Skeletal muscle cell (primary cell): ENCODE data around the gene KRIT1.
A peak's percentile ranks its signal among the peaks of the same experiment; 100 is the strongest.
"Not testable (repeated sequence)": the region's sequence is repeated elsewhere in the genome, so short reads cannot be mapped to it uniquely, and the experiment has no call there.

Experiments used
- DNase-seq: peaks from one replicate; pipeline ENCODE4 v3.0.0-alpha.2; 2010; ENCODE audit warnings: low read depth
- H3K4me3 ChIP-seq: 2 replicates; pipeline ENCODE4 v1.5.1; 2011; ENCODE audit warnings: low read depth, mild to moderate bottlenecking, control low read depth, low read length, moderate library complexity

KRIT1 gene

GRCh38 chr7:92245487-92246359 is at the start of gene KRIT1, which contains the start of gene ANKIB1:
Gene KRIT1 (minus strand): TSS chr7:92245914. CDS start chr7:92242135, 3,779 bp downstream.
Gene ANKIB1 (plus strand): TSS chr7:92245974. CDS start chr7:92294979, 49,005 bp downstream.
- DNase-seq = peak; percentile 24
- peak within 1 kb of the TSS; percentile 98 for H3K4me3 ChIP-seq

- no peak for DNase-seq
- H3K4me3 ChIP-seq = no peak overlapping the region
Observed at GRCh38 chr7:92295391-92295790, 49.7 kb upstream of the KRIT1 start.

- no peak overlapping the region for H3K4me3 ChIP-seq
- no peak for DNase-seq
Observed at GRCh38 chr7:92293896-92294590, 48.3 kb upstream of the KRIT1 start.

- H3K4me3 ChIP-seq = no peak overlapping the region
- no peak for DNase-seq
Observed at GRCh38 chr7:92292981-92293380, 47.3 kb upstream of the KRIT1 start.

- DNase-seq = no peak
- no peak overlapping the region for H3K4me3 ChIP-seq
Observed at GRCh38 chr7:92289321-92289720, 43.6 kb upstream of the KRIT1 start.

GRCh38 chr7:92282930-92283329 is 37.2 kb upstream of the KRIT1 start:
- no peak overlapping the region for H3K4me3 ChIP-seq
- DNase-seq = no peak

- H3K4me3 ChIP-seq = no peak overlapping the region
- no peak for DNase-seq
Observed at GRCh38 chr7:92282221-92282814, 36.6 kb upstream of the KRIT1 start.

GRCh38 chr7:92281031-92281430 is 35.3 kb upstream of the KRIT1 start:
- H3K4me3 ChIP-seq = no peak overlapping the region
- no peak for DNase-seq

- no peak for DNase-seq
- no peak overlapping the region for H3K4me3 ChIP-seq
Observed at GRCh38 chr7:92279396-92280031, 33.8 kb upstream of the KRIT1 start.

GRCh38 chr7:92276460-92276864 is 30.7 kb upstream of the KRIT1 start:
- no peak for DNase-seq
- no peak overlapping the region for H3K4me3 ChIP-seq

- DNase-seq = no peak
- H3K4me3 ChIP-seq = no peak overlapping the region
Observed at GRCh38 chr7:92275327-92275726, 29.6 kb upstream of the KRIT1 start.

- DNase-seq = no peak
- no peak overlapping the region for H3K4me3 ChIP-seq
Observed at GRCh38 chr7:92268921-92269320, 23.2 kb upstream of the KRIT1 start.

GRCh38 chr7:92266415-92267241 is 20.9 kb upstream of the KRIT1 start:
- no peak overlapping the region for H3K4me3 ChIP-seq
- no peak for DNase-seq

- no peak for DNase-seq
- H3K4me3 ChIP-seq = no peak overlapping the region
Observed at GRCh38 chr7:92260248-92260781, 14.6 kb upstream of the KRIT1 start.

GRCh38 chr7:92259610-92260247 is 14.0 kb upstream of the KRIT1 start:
- no peak for DNase-seq
- H3K4me3 ChIP-seq = no peak overlapping the region

GRCh38 chr7:92259062-92259461 is 13.3 kb upstream of the KRIT1 start:
- DNase-seq = no peak
- H3K4me3 ChIP-seq = no peak overlapping the region

- no peak overlapping the region for H3K4me3 ChIP-seq
- DNase-seq = peak; percentile 41
Observed at GRCh38 chr7:92255308-92255707, 9.6 kb upstream of the KRIT1 start.

- DNase-seq, H3K4me3 ChIP-seq: not testable (repeated sequence)
Observed at GRCh38 chr7:92254800-92255199, 9.1 kb upstream of the KRIT1 start.
